GM18517 (cell line): ENCODE results near the gene PCBP3.
"Not testable (repeated sequence)": the region's sequence is repeated elsewhere in the genome, so short reads cannot be mapped to it uniquely, and the experiment has no call there.

Experiments used
- ATAC-seq: cut with Tn5 transposase; IDR thresholded peaks from one replicate; pipeline ENCODE4 v1.9.1; 2021; ENCODE audit warnings: mild to moderate bottlenecking, moderate library complexity; ENCODE audit not compliant: unreplicated experiment

PCBP3 gene

DNA sequence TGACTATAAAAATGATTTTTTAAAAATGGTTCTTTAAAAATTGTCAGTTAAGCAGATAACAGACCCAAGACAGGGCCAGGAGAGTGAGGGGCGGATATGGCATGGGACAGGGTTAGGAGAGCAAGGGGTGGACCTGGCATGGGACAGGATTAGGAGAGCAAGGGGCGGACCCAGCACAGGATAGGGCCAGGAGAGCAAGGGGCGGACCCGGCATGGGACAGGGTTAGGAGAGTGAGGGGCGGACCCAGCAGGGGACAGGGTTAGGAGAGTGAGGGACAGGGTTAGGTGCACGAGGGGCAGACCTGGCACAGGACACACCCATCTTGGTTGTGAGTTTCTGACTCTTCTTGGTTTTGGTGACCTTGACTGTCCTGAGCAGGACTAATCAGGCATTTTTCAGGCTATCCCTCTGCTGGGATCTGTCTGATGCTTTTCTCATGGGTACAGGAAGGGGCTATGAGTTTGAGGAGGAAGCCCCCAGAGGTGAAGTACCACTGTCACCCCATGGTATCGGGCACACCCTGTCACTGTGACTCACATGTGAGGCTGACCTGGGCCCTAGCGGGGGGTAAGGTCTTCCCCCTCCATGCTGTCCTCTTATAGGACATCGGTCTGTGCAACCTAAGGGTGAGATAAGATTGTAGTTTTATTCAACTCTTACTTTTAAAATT is 179.0 kb downstream of the PCBP3 start:
- ATAC-seq = no peak

DNA sequence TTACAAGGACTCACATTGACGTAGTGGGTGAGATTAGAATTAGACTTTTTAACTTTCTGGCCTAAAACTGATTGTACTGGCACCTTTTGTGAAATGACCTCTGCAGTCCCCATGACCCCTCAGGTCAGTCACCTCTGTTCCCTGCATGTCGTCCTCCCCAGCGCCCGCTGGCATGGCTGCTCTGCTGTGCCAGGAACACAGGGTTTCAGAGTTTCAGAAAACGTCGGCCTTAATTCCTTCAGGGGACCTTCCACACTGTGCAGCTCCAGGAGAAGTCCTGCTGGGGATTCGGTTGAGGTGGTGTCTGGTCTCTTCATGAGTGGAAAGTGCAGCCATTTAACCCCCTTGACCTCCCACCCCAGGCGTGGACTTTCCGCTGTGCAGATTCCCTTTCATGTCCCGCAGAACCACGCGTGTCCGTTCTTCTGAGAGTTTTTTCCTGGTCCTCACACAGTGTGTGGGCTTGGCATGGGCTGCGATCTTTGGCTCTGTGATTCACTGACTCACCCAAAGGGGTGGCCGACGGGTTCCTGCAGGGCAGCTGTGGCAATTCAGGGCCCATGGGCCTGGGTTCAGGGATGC is 179.7 kb downstream of the PCBP3 start:
- ATAC-seq = no peak

DNA sequence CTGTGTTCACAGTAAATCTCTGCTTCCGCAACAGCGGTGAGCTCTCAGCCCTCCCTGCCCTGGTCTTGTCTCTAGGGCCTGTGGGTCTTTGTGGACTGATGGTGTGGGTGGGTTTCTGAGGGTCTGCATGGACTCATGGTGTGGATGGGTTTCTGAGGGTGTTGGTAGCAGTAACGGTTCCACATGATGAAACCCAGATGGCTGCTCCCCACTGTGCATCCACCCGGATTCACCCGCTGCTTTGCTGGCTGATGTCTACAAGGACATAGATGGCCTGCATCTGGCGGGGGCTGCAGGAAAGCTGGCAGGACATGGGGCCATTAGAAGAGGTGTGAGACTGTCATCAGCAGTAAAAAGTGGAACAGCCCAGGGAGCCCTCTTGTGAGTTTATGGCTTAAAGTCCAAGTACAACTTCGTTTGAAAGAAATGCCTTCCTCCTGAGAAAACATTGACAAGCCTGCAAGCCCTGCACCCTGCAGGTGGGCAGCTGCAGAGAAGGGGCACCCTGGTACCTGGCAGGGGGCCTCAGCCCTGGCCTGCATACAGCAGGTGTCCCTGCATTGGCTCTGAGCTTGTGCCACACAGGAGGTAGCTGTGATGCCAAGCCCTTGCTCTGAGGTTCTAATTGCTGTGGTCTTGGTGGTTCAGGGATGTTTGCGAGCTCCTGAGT is 181.2 kb downstream of the PCBP3 start:
- ATAC-seq = no peak

DNA sequence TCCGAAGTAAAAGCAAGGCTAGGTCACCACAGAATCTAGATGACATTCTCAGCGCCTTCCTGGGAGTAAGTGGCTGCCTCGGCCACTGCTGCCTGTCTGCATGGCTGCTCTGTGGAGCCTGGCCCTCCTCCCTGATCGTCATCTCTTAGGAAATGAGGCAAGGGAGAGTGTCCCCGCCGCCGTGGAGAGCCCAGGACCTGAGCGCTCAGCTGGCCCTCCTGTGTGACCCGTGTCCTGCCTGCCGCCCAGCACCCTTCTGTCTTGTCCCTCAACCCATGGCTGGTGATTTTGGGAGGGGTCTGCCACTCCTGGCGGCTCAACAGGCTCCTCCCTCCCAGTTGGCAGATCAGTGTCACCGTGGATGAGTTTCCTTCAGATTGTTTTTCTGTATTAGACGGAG is 181.7 kb downstream of the PCBP3 start:
- no peak for ATAC-seq

DNA sequence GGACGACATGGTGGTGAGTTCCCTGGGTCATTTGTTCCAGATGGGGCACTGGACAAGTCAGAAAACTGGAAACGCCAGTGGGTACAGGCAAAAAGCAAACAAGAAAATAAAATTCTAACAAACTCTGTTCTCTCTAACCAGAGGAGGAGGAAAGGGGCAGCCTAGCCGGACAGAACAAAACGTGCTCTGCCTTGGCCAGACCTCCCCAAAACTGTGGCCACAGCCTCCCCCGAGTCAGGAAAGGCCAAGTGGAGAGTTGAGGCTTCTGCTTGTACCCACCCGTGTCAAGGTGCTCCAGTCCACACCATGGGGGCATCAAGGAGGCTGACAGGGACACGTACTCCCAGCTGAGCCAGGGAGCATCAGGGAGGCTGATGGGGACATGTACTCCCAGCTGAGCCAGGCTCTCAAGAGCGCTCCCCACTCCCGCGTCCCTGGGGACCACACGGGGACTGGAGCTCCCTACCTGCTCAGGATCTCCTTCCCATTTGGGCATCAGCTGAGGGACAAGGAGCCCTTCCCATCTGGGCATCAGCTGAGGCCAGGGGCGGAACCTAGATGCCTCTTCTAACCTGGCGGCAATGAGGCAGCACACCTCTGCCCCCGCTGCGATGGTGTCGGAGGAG is 183.3 kb downstream of the PCBP3 start:
- no peak for ATAC-seq

DNA sequence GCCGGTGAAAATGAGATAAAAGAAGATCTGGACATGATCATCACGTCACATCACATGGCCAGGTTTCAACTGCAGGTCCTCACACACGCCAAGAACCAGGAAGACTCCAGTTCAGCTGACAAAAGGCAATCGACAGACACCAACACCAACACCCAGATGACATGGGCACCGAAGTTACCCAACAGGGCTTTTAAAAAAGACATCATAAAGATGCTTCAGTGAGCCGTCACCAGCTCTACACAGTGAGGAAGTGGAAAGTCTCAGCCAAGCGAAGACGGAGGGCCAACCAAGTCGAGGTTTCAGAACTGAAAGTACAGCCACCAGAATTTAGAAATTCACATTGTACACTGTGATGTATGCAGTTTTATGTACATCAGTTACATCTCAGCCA is 183.8 kb downstream of the PCBP3 start:
- no peak for ATAC-seq

DNA sequence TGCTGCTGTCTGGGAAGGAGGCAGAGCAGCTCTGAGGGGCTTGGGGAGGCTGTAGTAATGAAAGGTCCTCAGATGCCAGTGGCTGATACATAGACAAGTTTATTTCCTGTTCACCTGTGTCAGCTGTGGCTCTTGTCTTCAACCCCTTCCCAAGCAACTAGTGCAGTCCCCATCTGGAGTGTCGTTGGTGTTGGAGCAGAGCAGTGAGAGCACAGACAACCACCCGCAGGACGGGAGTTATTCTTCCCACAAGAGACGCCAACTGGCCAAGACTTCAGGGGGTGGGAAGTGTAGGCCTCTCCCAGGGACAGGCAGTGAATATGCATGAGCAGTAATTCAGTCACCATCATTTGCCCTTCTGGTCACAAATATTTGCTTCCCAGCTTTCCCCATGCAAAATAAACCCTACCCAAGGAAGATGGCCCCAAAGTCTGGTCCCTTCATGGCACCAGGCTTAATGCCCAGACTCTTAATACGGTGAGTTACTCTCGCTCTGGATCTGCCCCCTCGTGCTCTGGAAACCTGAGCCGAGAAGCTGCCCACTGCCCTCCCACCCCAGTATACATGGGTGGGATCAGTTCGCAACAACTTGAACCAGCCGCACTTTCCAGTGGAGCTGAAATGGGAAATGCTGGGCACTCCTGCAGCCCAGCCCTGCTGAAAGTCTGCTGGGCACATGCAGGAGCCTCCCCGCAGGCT is 184.5 kb downstream of the PCBP3 start:
- ATAC-seq = no peak

DNA sequence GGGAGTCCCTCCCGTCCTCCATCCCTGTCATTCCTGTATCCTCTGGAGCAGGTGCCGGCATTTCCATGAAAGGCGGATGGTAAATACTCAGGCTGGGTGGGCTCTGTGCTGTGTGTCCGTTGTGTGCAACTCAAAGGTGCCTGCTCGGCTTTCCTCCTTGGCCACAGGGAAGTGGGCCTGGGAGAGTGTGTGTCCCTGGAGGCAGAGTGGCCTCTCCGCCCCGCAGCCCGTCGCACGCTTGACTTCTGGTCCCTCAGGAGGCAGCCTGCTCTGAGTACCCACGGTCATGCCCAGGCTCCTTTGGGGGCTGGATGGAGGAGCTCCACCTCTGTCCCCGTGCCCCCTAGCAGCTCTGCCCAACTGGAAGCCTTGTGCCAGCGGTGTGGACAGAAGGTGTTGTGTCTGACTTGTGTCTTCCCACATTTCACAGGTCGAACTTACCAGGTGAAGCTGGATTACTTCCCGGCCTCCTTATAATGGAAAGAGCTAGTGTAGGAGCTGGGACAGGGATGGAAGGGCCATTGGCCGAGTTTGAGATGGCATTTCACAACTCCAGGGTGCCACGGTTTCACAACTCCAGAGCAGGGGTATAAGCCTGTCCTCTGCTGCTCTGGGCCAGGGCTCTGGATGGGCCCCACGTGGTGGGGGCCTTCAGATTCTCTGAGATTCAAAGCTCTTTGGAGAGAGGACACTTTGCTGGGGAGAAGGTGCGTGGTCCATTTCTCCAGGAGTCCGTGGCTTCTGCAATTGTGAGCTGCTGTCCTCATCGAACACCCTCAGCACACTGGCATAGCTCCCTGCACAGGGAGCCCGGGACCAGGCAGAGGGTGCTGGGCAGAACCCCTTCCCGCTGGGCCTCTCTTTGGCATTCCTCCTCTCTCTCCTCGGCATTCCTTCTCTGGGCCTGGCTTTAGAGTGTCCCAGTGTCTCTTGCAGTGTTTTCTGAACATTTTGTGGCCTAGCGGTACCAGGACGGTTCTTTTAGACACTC is 185.3 kb downstream of the PCBP3 start:
- no peak for ATAC-seq

DNA sequence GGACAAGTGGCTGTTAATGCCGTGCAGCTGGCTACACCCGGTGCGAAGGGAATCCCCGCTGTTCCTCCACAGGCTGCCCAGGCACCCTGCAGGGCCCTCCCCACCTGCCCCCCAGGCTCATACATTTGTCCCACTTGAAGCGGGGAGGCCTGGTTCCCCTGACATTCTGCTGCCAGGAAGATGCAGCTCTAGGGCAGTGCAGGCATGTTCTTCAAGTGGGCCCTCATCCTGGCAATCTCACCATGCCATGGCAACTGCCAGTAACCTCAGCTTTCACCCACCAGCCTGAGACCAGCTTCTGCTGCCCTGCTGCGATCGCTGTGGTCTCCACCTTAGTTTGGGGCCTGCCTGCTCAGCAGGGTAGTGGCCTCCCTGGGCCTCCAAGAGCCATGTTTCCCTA is 186.1 kb downstream of the PCBP3 start:
- ATAC-seq = no peak

DNA sequence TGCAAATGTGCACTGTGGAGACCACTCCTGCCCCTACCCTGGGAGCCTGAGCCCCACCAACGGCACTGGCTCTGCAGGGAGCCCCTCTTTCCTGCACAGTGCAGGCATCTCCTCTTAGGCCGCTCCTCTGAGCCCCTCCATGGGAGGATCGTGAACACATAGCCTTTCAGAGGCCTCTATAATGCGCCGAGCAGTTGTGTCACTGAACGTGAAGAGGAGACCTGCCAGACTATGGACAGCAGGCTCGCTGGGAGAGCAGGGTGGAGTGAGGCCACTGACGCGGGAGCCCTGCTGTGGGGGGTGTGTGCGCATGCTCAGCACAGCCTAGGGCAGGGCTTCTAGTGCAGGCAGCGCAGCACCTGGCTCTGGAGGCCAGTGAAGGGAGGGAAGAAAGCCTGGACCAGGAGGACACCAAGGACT is 186.7 kb downstream of the PCBP3 start:
- ATAC-seq = no peak

DNA sequence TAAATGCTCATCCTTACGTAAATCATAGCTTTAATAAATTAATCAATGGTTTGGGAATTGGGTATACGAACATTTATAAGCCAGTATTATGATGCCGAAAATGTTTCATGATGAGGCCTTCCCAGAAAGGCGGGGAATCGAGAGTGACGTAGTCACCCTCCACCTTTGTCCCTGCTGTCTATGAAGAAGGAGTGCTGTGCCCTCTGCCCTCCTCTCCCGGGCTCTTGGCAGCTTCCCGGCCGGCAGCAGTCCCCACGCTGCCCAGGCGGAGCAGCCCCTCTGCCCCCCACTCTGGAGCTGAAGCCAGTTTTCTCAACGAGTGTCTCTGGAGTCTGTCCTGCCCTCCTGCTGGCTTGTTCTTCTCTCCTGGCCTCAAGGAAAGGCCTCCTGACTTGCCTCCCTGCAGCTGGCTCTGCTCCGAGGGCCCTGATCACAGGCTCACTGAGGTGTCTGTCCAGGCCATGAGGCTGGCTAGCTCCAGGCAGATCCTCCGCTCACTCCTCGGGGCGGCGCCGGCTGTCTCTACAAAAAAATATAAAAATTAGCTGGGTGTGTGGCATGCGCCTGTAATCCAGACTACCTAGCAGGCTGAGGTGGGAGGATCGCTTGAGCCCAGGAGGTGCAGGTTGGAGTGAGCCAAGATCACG is 187.3 kb downstream of the PCBP3 start:
- no peak for ATAC-seq

DNA sequence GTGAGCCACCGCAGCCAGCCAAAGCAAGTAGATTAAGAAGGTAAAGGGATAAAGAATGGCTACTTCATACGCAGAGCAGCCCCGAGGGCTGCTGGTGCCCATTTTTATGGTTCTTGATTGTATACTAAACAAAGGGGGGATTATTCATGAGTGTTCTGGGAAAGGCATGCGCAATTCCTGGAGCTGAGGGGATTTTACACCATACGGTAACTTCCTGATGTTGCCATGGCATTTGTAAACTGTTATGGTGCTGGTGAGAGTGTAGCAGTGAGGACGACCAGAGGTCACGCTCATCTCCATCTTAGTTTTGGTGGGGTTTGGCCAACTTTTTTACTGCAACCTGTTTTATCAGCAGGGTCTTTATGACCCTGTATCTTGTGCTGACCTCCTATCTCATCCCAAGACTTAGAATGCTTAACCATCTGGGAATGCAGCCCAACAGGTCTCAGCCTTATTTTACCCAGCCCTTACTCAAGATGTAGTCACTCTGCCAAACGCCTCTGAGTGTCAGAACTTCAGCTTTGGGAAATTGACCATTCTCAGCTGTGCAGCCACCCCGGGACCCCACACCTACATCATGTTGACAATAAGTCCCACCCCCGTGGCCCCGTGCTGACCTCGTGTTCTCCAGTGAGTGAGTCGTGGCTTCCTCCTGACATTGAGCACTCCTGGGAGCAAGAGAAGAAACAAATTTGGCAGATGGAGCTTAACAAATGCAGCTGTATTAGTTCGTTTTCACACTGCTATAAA is 188.6 kb downstream of the PCBP3 start:
- no peak for ATAC-seq

DNA sequence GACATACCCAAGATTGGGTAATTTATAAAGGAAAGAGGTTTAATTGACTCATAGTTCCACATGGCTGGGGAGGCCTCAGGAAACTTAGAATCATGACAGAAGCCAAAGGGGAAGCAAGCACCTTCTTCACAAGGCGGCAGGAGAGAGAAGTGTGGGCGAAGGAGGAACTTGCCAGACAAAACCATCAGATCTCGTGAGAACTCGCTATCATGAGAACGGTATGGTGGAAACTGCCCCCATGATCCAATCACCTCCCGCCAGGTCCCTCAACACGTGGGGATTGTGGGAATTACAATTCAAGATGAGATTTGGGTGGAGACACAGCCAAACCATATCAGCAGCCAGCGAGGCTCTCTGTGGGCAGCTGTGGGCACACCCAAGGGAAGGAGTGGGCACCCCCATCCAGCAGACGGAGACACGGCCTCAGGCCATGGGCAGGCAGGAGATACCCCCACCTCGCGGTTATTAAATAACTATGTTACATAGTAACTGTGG is 189.3 kb downstream of the PCBP3 start:
- not testable (repeated sequence) for ATAC-seq

DNA sequence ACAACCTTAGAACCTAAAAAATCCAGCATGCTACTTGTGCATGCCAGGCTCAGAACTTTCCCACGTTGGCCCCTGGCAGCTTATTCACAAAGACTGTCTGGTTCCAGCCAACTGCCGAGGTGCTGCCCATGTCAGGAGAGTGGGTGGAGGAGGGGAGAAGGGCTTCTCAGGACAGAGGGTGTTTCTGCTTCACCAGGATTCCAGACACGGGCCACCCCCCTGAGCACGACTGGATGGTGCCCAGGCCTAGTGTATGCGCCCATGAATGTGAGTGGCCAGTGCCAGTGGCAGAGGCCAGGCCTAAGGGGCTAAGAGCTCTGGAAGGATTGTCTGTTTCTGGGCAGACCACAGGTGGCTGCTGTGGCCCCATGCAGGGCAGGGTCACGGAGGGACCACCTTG is 189.9 kb downstream of the PCBP3 start:
- no peak for ATAC-seq

DNA sequence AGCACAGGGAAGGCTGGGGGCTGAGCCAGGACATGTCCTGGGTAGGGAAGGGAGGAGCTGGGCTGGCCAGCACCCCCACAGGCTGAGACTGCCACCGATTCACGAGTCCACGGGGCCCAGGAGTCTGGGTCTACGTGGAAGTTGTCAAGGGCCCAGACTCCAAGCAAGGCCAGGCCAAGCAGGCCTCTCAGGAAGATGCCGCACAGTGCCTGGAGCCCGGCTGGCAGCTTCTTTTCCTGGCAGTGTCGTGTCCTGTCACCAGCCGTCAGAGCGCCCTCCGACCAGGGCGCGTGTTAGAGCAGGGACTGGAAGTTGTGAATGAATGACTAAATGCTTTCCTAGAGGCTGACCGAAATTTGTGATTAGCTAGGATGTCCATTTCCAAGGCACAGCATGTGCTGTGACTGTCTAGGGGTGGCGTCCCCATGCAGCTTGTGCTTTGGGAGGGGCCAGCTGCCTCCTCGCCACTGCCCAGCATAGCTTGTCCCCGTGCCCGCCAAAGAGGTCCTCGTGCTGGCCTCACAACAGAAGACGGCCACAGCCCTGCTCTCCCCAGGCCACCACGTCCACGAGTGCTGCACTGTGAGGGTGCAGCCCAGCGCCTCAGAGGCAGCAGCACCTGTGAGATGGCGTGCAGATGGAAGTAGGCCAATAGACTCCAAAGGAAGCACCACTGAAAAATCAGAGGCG is 190.6 kb downstream of the PCBP3 start:
- no peak for ATAC-seq

DNA sequence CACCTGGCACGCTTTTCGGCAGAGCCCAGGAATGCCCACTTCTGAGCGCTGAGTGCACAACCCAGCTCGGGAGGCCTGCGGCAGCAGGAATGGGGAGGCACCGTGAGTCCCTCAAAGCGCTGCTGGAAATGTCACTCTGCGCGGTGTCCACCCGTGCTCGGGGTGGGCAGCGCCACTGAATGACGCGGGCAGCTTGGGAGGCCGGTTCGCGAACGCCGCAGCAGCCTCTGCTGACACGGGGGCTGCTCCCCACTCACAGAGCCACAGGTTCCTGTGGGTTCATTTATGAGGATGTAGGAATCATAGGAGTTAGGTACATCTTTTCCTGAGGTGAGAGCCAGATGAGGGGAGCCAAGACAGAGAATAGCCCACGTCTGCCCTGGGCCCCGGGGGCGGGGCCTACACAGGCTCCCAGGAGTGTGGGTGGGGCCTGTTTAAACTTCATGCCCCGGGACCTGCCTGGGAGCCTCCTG is 191.3 kb downstream of the PCBP3 start:
- ATAC-seq = no peak

DNA sequence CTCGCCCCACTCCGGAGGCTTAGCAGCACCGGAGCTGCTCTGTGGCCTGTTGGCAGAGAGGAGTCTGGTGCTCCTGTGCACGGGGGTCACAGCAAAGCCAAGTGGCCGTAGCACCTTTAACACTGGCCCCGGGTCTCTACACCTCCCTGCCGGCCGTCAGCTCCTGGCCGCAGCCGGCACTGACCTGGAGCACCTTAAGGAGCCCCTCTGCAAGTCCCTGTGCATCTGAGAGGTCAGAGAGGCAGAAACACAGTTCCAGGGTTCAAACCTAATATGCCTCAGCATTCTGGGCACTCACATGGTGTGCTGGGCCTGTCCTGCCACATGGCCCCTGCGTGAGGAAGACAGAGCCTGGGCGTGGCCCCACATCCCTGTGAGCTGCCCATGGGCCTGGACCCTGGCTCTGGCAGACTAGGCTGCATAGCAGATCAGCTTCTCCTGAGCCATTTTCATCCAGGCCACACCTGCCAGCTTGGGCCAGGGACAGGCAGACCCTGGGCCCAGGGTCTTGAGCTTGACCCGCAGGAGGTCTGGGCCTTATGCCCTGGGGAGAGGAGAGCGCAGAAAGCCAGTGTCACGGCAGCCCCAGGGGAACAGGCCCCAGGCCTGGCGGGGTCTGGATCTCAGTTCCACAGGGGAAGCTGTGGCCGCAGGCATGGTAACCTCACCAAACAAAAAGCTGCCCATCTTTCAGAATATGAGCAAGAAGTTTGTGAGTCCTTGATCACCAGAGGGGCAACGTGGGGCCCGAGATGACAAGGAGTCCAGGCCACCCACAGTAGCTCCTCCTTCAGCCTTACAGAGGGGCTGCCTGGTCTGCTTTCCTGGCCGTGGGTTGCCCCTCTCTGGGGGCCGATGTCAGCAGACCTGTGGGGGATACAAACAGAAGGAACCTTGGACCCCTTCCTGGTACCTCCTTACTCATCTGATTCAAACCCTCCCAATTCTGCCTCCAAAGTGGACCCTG is 192.1 kb downstream of the PCBP3 start:
- ATAC-seq = no peak
